Right lobe of liver (tissue), 4 donors: ENCODE results near the gene CPLX3.

Experiments used
- CTCF ChIP-seq, 4 donors: fragments of 200-600 bp in 3 of 4; fragments of 450-650 bp in 1 of 4; IDR thresholded peaks; one replicate each; pipeline versions ENCODE4 v1.5.1 to v1.8.0; 2016 to 2022; ENCODE audit warnings: antibody characterized with exemption in 4 of 4, mild to moderate bottlenecking in 2 of 4
- POLR2A ChIP-seq: fragments of 450-650 bp; IDR thresholded peaks from one replicate; pipeline ENCODE4 v1.6.1; 2017; ENCODE audit warnings: antibody characterized with exemption, mild to moderate bottlenecking
- donor health status: DM: no; HTN: no; CAD: no.
- donor health status: DM: no; HTN: no; CAD: no.
- donor health status: DM: no; HTN: yes; CAD: no.

DNA sequence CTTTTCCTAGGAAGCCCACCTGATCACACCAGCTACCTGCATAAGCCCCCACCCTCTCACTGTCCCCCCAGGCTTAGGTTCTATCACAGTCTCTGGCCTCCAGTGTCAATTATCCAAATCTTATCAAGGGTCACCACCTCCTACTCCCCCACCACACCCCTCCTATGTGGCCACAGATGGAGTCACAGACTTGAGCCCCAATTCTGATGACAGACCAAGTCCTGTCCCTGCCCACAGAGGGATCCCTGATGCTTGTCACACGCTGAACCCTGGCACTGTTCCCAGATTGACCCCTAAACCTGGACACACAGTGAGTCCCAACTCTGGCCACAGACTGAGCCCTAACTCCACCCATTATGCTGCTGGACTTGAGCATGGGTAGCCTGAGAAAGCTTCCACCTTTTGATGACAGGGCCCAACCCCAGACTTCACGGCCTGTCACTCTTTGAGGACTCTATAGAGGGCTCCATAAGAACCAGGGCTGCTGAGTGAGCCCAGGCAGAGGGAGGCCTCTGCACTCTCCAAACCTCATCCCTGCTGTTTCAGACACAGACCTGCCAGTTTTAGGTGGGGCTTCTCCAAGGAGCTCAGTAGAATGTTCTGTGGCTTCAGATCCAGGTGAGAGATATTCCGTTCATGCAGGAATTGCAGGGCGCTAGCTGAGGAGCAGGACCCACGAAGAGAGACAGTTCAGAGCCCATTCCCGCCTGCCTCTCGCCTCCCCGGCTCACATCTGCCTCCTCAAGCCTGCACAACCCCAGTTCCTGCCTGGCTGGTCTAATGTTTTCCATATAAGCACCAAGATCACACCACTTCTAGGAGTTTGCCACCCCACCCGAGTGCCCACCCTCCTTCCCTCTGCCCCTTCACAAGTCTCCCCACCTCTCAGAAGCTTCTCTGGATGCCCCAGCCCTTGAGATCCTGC, 14.7 kb downstream of the CPLX3 start:
- no peak for TF ChIP-seq CTCF (IDR thresholded peaks at IDR 0.05)
- TF ChIP-seq POLR2A: no peak
